ENCODE results near the gene ZNF385A. TPM values are rescaled to one million over a fixed set of nuclear protein-coding genes. Genes with fewer than 3 reads are reported as not detected.

Gene ZNF385A
- total and polyA plus RNA-seq, 2 of the 13 experiments (the other 11 are each of a cell fraction or from before 2014, with no cell fraction given) = 0.44 to 0.67 TPM

DNA sequence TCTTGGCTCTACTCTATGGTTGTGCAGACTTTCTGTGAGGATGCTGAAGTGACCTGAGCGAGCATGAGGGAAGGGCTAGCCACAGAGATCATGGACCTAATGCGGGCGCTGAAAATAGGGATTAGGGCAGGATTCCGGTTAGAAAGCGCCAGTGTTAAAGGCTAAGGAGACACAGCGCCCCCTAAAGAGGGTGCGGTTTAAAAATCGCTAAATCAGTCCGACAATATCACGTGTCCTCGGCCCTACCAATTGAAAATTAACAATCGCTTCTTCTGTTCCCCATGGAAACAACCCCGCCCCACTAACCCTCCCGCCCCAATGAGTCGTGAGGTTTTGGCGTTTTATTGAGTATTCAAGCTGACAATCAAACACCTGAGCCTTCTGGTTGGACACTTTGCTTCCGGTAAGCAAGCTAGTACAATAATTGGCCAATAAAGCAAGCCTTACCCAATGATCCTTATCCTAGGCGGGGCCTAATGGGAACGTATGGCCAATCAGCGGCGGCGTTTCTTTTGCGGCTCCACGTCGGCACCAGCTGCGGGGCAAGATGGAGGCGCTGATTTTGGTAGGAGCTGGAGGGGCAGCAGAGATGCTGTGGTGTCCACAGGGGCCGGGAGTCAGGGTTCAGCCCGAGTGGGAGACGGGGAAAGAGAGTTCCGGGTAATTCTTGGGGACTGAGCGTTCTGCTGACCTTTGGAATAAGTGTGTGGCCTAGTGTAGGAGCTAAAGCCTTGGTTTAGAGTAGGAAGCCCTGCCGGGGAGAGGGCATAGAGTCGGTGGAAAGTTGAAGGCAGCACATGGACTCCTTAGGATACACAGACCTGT is 59.7 kb downstream of the ZNF385A start, which contains the start of gene COPZ1 (continued):
- TF ChIP-seq ZNF350 (CRISPR knock-in tag; IDR thresholded peaks at IDR 0.05; ENCODE audit: borderline replicate concordance, low read depth) = peak; percentile 58; the same call in 1 of the 2 replicates
- TF ChIP-seq FOXA1 (IDR thresholded peaks at IDR 0.05) = no peak
- TF ChIP-seq FOXA1 (CRISPR knock-in tag; IDR thresholded peaks at IDR 0.05) = no peak
- TF ChIP-seq JUN (CRISPR knock-in tag; IDR thresholded peaks at IDR 0.05) = no peak
- TF ChIP-seq SUZ12 (IDR thresholded peaks at IDR 0.05; ENCODE audit: low read depth, low read length) = no peak
- no peak for TF ChIP-seq EP300 (IDR thresholded peaks at IDR 0.05; ENCODE audit: low read depth in 2 of 2, low read length in 2 of 2)
- 0 out of 2 replicates have a peak, but pooled peaks have one; percentile 20 for TF ChIP-seq EP300 (CRISPR knock-in tag; IDR thresholded peaks at IDR 0.05; ENCODE audit: borderline replicate concordance)
- 0 out of 2 replicates have a peak, but pooled peaks have one; percentile 17 for TF ChIP-seq CEBPG (CRISPR knock-in tag; IDR thresholded peaks at IDR 0.05)
- TF ChIP-seq, protein P1, sequence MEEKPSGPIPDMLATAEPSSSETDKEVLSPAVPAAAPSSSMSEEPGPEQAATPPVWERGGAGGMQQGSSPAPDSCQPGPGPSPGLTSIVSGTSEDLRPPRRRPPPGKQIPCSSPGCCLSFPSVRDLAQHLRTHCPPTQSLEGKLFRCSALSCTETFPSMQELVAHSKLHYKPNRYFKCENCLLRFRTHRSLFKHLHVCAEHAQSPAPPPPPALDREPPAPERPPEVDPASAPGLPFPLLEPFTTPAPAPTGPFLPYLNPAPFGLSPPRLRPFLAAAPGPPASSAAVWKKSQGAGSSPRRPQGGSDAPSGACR (CRISPR knock-in tag; IDR thresholded peaks at IDR 0.05) = no peak
- no peak for TF ChIP-seq ZNF446 (CRISPR knock-in tag; IDR thresholded peaks at IDR 0.05)
- no peak; the same call in 1 of the 2 replicates for TF ChIP-seq CHD2 (IDR thresholded peaks at IDR 0.05; ENCODE audit: low read depth, low read length)
- no peak for TF ChIP-seq KDM3A (CRISPR knock-in tag; IDR thresholded peaks at IDR 0.05; ENCODE audit: low read depth)
- TF ChIP-seq, protein P2, sequence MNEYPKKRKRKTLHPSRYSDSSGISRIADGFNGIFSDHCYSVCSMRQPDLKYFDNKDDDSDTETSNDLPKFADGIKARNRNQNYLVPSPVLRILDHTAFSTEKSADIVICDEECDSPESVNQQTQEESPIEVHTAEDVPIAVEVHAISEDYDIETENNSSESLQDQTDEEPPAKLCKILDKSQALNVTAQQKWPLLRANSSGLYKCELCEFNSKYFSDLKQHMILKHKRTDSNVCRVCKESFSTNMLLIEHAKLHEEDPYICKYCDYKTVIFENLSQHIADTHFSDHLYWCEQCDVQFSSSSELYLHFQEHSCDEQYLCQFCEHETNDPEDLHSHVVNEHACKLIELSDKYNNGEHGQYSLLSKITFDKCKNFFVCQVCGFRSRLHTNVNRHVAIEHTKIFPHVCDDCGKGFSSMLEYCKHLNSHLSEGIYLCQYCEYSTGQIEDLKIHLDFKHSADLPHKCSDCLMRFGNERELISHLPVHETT (CRISPR knock-in tag; conservative IDR thresholded peaks at IDR 0.05) = no peak
- no peak for TF ChIP-seq CREB3 (CRISPR knock-in tag; IDR thresholded peaks at IDR 0.05)
- no peak for TF ChIP-seq BRCA1 (CRISPR knock-in tag; IDR thresholded peaks at IDR 0.05)
- TF ChIP-seq DPF2 (CRISPR knock-in tag; IDR thresholded peaks at IDR 0.05; ENCODE audit: borderline replicate concordance, low read depth) = no peak
- no peak for TF ChIP-seq NFE2 (CRISPR knock-in tag; IDR thresholded peaks at IDR 0.05)
- TF ChIP-seq GATAD2A (CRISPR knock-in tag; IDR thresholded peaks at IDR 0.05) = no peak
- no peak for TF ChIP-seq PHB2 (IDR thresholded peaks at IDR 0.05; ENCODE audit: partially characterized antibody)
- TF ChIP-seq, protein P3, sequence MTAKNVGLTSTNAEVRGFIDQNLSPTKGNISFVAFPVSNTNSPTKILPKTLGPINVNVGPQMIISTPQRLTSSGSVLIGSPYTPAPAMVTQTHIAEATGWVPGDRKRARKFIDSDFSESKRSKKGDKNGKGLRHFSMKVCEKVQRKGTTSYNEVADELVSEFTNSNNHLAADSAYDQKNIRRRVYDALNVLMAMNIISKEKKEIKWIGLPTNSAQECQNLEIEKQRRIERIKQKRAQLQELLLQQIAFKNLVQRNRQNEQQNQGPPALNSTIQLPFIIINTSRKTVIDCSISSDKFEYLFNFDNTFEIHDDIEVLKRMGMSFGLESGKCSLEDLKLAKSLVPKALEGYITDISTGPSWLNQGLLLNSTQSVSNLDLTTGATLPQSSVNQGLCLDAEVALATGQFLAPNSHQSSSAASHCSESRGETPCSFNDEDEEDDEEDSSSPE (CRISPR knock-in tag; IDR thresholded peaks at IDR 0.05) = no peak
- no peak for TF ChIP-seq SMAD9 (CRISPR knock-in tag; IDR thresholded peaks at IDR 0.05)
- no peak for TF ChIP-seq ZNF556 (CRISPR knock-in tag; IDR thresholded peaks at IDR 0.05; ENCODE audit: borderline replicate concordance)
- TF ChIP-seq ZNF292 (CRISPR knock-in tag; IDR thresholded peaks at IDR 0.05; ENCODE audit: borderline replicate concordance, low read depth) = no peak
- 0 out of 2 replicates have a peak, but pooled peaks have one; percentile 43 for TF ChIP-seq RNF219 (CRISPR knock-in tag; IDR thresholded peaks at IDR 0.05)
- TF ChIP-seq ZZZ3 (CRISPR knock-in tag; IDR thresholded peaks at IDR 0.05; ENCODE audit: borderline replicate concordance) = no peak
- no peak for TF ChIP-seq ZSCAN22 (CRISPR knock-in tag; IDR thresholded peaks at IDR 0.05)

All from HepG2 (cell line).